ENCODE measurements around the gene PRKCE. TPM values are rescaled to one million over a fixed set of nuclear protein-coding genes. Genes with fewer than 3 reads are reported as not detected.

Gene PRKCE
- total RNA-seq, result 28.4 and 30.7 TPM in 2 replicates

- peak; percentile 22 to 53 for DNase-seq (ENCODE audit: low read depth in 2 of 2)
These were observed at the start of gene PRKCE for GRCh38 chr2:45651415-45652089. TSS of gene PRKCE (plus strand) at chr2:45651675.

- DNase-seq (ENCODE audit: low read depth in 2 of 2), result no peak
These were observed 48.9 kb upstream of the PRKCE start for GRCh38 chr2:45602624-45603023.

- DNase-seq (ENCODE audit: low read depth in 2 of 2), result no peak
These were observed 46.4 kb upstream of the PRKCE start for GRCh38 chr2:45605116-45605515.

- DNase-seq (ENCODE audit: low read depth in 2 of 2), result peak; percentile 56 to 74
These were observed 44.7 kb upstream of the PRKCE start for GRCh38 chr2:45606796-45607195.

GRCh38 chr2:45607701-45608100, 43.8 kb upstream of the PRKCE start:
- peak in 1 of 2 donors; percentile 14 for DNase-seq (ENCODE audit: low read depth in 2 of 2)

GRCh38 chr2:45610281-45611019, 41.0 kb upstream of the PRKCE start:
- peak; percentile 47 to 68 for DNase-seq (ENCODE audit: low read depth in 2 of 2)

- peak; percentile 71 to 92 for DNase-seq (ENCODE audit: low read depth in 2 of 2)
These were observed 40.2 kb upstream of the PRKCE start, which contains the start of gene SRBD1 for GRCh38 chr2:45611020-45611859. TSS of gene SRBD1 (minus strand) at chr2:45611267. CDS start at chr2:45605441, 5,826 bp downstream.

GRCh38 chr2:45612285-45612684, 39.2 kb upstream of the PRKCE start:
- peak in 1 of 2 donors; percentile 11 for DNase-seq (ENCODE audit: low read depth in 2 of 2)

- no peak for DNase-seq (ENCODE audit: low read depth in 2 of 2)
These were observed 38.7 kb upstream of the PRKCE start for GRCh38 chr2:45612731-45613130.

- no peak for DNase-seq (ENCODE audit: low read depth in 2 of 2)
These were observed 37.1 kb upstream of the PRKCE start for GRCh38 chr2:45614330-45614729.

- no peak for DNase-seq (ENCODE audit: low read depth in 2 of 2)
These were observed 36.5 kb upstream of the PRKCE start for GRCh38 chr2:45614871-45615415.

GRCh38 chr2:45616658-45617411, 34.6 kb upstream of the PRKCE start:
- DNase-seq (ENCODE audit: low read depth in 2 of 2), result peak in 1 of 2 donors; percentile 30

- no peak for DNase-seq (ENCODE audit: low read depth in 2 of 2)
These were observed 34.0 kb upstream of the PRKCE start for GRCh38 chr2:45617496-45617895.

GRCh38 chr2:45622336-45623075, 29.0 kb upstream of the PRKCE start:
- DNase-seq (ENCODE audit: low read depth in 2 of 2), result no peak

GRCh38 chr2:45623098-45623497, 28.4 kb upstream of the PRKCE start:
- DNase-seq (ENCODE audit: low read depth in 2 of 2), result no peak

GRCh38 chr2:45625824-45626223, 25.7 kb upstream of the PRKCE start:
- no peak for DNase-seq (ENCODE audit: low read depth in 2 of 2)

GRCh38 chr2:45626387-45627221, 24.9 kb upstream of the PRKCE start:
- no peak for DNase-seq (ENCODE audit: low read depth in 2 of 2)

GRCh38 chr2:45627911-45628310, 23.6 kb upstream of the PRKCE start:
- DNase-seq (ENCODE audit: low read depth in 2 of 2), result no peak

- no peak for DNase-seq (ENCODE audit: low read depth in 2 of 2)
These were observed 21.5 kb upstream of the PRKCE start for GRCh38 chr2:45629971-45630370.

All from dermis microvascular lymphatic vessel endothelial cell (primary cell).